K562 (cell line): ENCODE measurements around the gene SNTG2. TPM values are rescaled to one million over a fixed set of nuclear protein-coding genes. Genes with fewer than 3 reads are reported as not detected.

Source experiments
- ATAC-seq: fragments of 200-7000 bp; cut with Tn5 transposase; 3 replicates; pipeline ENCODE4 v1.9.1; 2020; ENCODE audit warnings: moderate library complexity
- BruUV-seq: library from RNA; stranded (reverse); fragments of 400-500 nt; replicated peaks from 2 replicates; lab custom pipeline; 2021; lab: Mats Ljungman, UMichigan
- CTCF ChIA-PET: fragments of 300-600 bp; formaldehyde crosslinking; extraction: SDS; loops from one replicate; lab custom pipeline; 2021; ENCODE audit warnings: low intra/inter-chr PET ratio; lab: Yijun Ruan, JAX
- POLR2A ChIA-PET: fragments of 300-600, 350-650 bp; sonication (Branson Sonifier 250); formaldehyde crosslinking; extraction: SDS; loops from one replicate; lab custom pipeline; 2021; ENCODE audit warnings: antibody characterized with exemption, inconsistent platforms; lab: Yijun Ruan, JAX
- DNase-seq, 4 experiments: peaks; one replicate each; pipeline versions ENCODE4 v3.0.0 to v3.0.0-alpha.2; 2011 to 2018; ENCODE audit warnings: low spot score in 3 of 4, mixed read lengths in 3 of 4; ENCODE audit errors: extremely low read depth in 1 of 4
- FAIRE-seq: peaks from 2 replicates; lab custom pipeline; 2011; peaks lifted over from hg19 to GRCh38; lab: Jason Lieb, UNC
- H2AFZ ChIP-seq: 2 replicates; pipeline ENCODE4 v1.6.0; 2011; ENCODE audit warnings: low read depth, low read length, control low read depth, inconsistent platforms
- H3K27ac ChIP-seq: fragments of 200-600 bp; 3 replicates; pipeline ENCODE4 v1.8.0; 2011; ENCODE audit warnings: low read depth, mild to moderate bottlenecking, control low read depth, inconsistent platforms, low read length, moderate library complexity, mixed read lengths; ENCODE audit errors: extremely low read depth
- H3K27me3 ChIP-seq, 2 experiments: fragments of 300-600 bp in 1 of 2; 2 replicates in 1 of 2; 3 replicates in 1 of 2; pipeline versions ENCODE4 v1.6.0 to v1.8.0; 2011; ENCODE audit warnings: inconsistent platforms in 2 of 2, low read length in 2 of 2, mild to moderate bottlenecking in 1 of 2, mixed read lengths in 1 of 2, moderate library complexity in 1 of 2; ENCODE audit not compliant: control insufficient read depth in 2 of 2, insufficient read depth in 2 of 2
- H3K36me3 ChIP-seq: fragments of 300-600 bp; 3 replicates; pipeline ENCODE4 v1.8.0; 2011; ENCODE audit warnings: mild to moderate bottlenecking, low read length, inconsistent platforms; ENCODE audit not compliant: control insufficient read depth, insufficient read depth
- H3K4me1 ChIP-seq, 2 experiments: fragments of 200-600 bp in 1 of 2; replicated peaks in 1 of 2; 2 replicates in 1 of 2; 3 replicates in 1 of 2; pipeline versions ENCODE4 v1.5.1 to v1.8.0; 2011; ENCODE audit warnings: inconsistent platforms in 2 of 2, low read length in 2 of 2, mild to moderate bottlenecking in 1 of 2, mixed read lengths in 1 of 2, moderate library complexity in 1 of 2; ENCODE audit not compliant: control insufficient read depth in 2 of 2, insufficient read depth in 2 of 2
- H3K4me2 ChIP-seq: 2 replicates; pipeline ENCODE4 v1.6.1; 2011; ENCODE audit warnings: low read length, control low read depth, inconsistent platforms, mixed read lengths; ENCODE audit not compliant: insufficient read depth
- H3K4me3 ChIP-seq: fragments of 200-600 bp; sonication (generic), shearing (Covaris generic); 2 replicates; pipeline ENCODE4 v1.5.1; 2016; ENCODE audit warnings: control low read depth, inconsistent platforms
- H3K79me2 ChIP-seq: fragments of 200-600 bp; 3 replicates; pipeline ENCODE4 v1.8.0; 2011; ENCODE audit warnings: low read length, inconsistent platforms; ENCODE audit not compliant: control insufficient read depth, insufficient read depth
- H3K9ac ChIP-seq, 2 experiments: 2 replicates each; pipeline versions ENCODE4 v1.6.0 to v1.6.1; 2011; ENCODE audit warnings: low read depth in 2 of 2, low read length in 2 of 2, control low read depth in 1 of 2, inconsistent platforms in 1 of 2, mild to moderate bottlenecking in 1 of 2, mixed read lengths in 1 of 2; ENCODE audit not compliant: insufficient read depth in 1 of 2
- H3K9me1 ChIP-seq: one replicate; pipeline ENCODE4 v1.6.0; 2011; ENCODE audit warnings: inconsistent platforms, mild to moderate bottlenecking, low read length, moderate library complexity; ENCODE audit not compliant: control insufficient read depth, insufficient read depth
- H3K9me3 ChIP-seq: replicated peaks from 2 replicates; pipeline ENCODE4 v1.5.1; 2011; ENCODE audit warnings: low read depth, low read length, inconsistent platforms; ENCODE audit not compliant: control insufficient read depth, insufficient read depth
- H4K20me1 ChIP-seq: replicated peaks from 2 replicates; pipeline ENCODE4 v1.6.1; 2011; ENCODE audit warnings: low read length, inconsistent platforms, mixed read lengths; ENCODE audit not compliant: control insufficient read depth, insufficient read depth
- FOXJ3 ChIP-seq: sonication (generic); formaldehyde crosslinking; IDR thresholded peaks from 2 replicates; pipeline ENCODE4 v1.4.0; 2020; ENCODE audit warnings: mild to moderate bottlenecking, missing genetic modification reagents
- FOXM1 ChIP-seq, 2 experiments: fragments of 450-650 bp in 1 of 2; sonication (generic) in 1 of 2; formaldehyde crosslinking in 1 of 2; IDR thresholded peaks; 2 replicates each; pipeline versions ENCODE4 v1.6.1 to v1.9.0; 2017 to 2022; ENCODE audit warnings: low read depth in 2 of 2, mild to moderate bottlenecking in 2 of 2, missing genetic modification reagents in 1 of 2, moderate library complexity in 1 of 2
- KLF6 ChIP-seq: fragments of 250-450 bp; sonication (Bioruptor Pico); IDR thresholded peaks from 2 replicates; pipeline ENCODE4 v1.4.0; 2020; ENCODE audit warnings: mild to moderate bottlenecking, moderate library complexity, borderline replicate concordance
- PYGO2 ChIP-seq: fragments of 450-650 bp; IDR thresholded peaks from 2 replicates; pipeline ENCODE4 v1.6.1; 2016; ENCODE audit warnings: mild to moderate bottlenecking, missing genetic modification characterization, moderate library complexity, missing compliant biosample characterization
- RAD51 ChIP-seq: fragments of 450-650 bp; IDR thresholded peaks from 2 replicates; pipeline ENCODE4 v1.7.1; 2016; ENCODE audit warnings: low read depth, mild to moderate bottlenecking, borderline replicate concordance
- SAFB2 ChIP-seq: fragments of 200-400 bp; formaldehyde crosslinking; IDR thresholded peaks from 2 replicates; pipeline ENCODE4 v1.6.1; 2018; ENCODE audit warnings: borderline replicate concordance, low read length, low read depth, moderate library complexity; ENCODE audit not compliant: severe bottlenecking
- WHSC1 ChIP-seq: IDR thresholded peaks from one replicate; pipeline ENCODE4 v1.6.1; 2012; ENCODE audit warnings: low read length, control low read depth, inconsistent platforms
- ZC3H11A ChIP-seq: IDR thresholded peaks from 2 replicates; pipeline ENCODE4 v1.6.1; 2012; ENCODE audit warnings: low read depth, low read length, improper control_type of control experiment
- WGBS: fragments of 100-300 bp; shearing (Covaris generic); methylation state at CpG from one replicate; pipeline ENCODE4 v1.1.6; 2016; ENCODE audit warnings: low coverage, mixed read lengths; ENCODE audit not compliant: insufficient coverage; ENCODE audit errors: missing lambda C conversion rate; 5-methylcytosine and 5-hydroxymethylcytosine counted together
- in situ Hi-C: fragments of 300-500 bp; cut with MboI; formaldehyde crosslinking; loops from 4 replicates; pipeline ENCODE4 v1.15.0; 2018; ENCODE audit warnings: inconsistent platforms, mixed read lengths
- intact Hi-C: fragments of 100-400 bp; cut with micrococcal nuclease; formaldehyde crosslinking; loops from 2 replicates; pipeline ENCODE4 v1.14.2; 2022
- polyA plus RNA-seq, 8 experiments: library from polyadenylated mRNA; depleted of rRNA in 4 of 8; stranded (reverse) in 5 of 8; unstranded in 3 of 8; fragments of >200 nt; fragmentation: Nextera tagmentation in 2 of 8; fragmentation: Illumina TruSeq in 1 of 8; extraction: Ambion mirVana in 2 of 8; extraction: Trizol in 1 of 8; gene quantifications; 2 replicates each; pipeline versions ENCODE4 v1.2.1 to v1.2.3, GENCODE V29; 2011 to 2014; ENCODE audit warnings: inconsistent platforms in 1 of 8, missing spikeins in 1 of 8
- total RNA-seq, 7 experiments: library from RNA; depleted of rRNA in 6 of 7; stranded (reverse); fragments of >200 nt in 6 of 7; fragmentation: Illumina TruSeq in 2 of 7; extraction: Trizol in 2 of 7; gene quantifications; 2 replicates each; pipeline versions ENCODE4 v1.2.1 to v1.2.3, GENCODE V29; 2011 to 2021; ENCODE audit warnings: low replicate concordance in 1 of 7
- TF ChIP-seq, protein P1 (sequence below): fragments of 450-650 bp; IDR thresholded peaks from 2 replicates; pipeline ENCODE4 v1.6.1; 2016; ENCODE audit warnings: missing biosample characterization, missing genetic modification characterization
- TF ChIP-seq, protein P2 (sequence below): IDR thresholded peaks from 2 replicates; pipeline ENCODE4 v1.6.1; 2016; ENCODE audit warnings: missing genetic modification characterization, missing compliant biosample characterization
- TF ChIP-seq, protein P3 (sequence below): fragments of 450-650 bp; IDR thresholded peaks from 2 replicates; pipeline ENCODE4 v1.6.1; 2017; ENCODE audit warnings: antibody characterized with exemption

The SNTG2 gene
- total and polyA plus RNA-seq, 9 of the 15 experiments (the other 6 are each of a cell fraction or from before 2014, with no cell fraction given): not detected

DNA sequence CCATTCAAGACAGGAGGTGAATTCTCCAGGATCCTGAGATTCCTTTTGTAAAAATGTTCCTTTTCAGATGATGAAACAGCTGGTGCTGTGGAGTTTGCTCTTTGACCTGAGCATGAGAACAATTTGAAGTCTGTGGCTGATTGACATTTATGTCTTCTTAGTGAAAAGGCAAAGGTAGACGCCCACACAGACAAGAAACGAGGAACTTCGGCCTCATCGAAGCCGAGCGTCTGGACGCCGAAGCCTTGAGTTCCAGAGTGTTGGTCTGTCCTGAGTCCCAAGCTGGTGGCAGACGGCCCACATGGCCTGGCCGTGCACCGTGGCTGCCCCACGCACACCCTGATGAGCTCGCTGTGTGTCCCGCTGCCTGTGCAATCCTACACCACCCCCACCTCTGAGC lies 20.7 kb upstream of the SNTG2 start (continued):
- no peak for TF ChIP-seq ZC3H11A
- TF ChIP-seq, protein P1, sequence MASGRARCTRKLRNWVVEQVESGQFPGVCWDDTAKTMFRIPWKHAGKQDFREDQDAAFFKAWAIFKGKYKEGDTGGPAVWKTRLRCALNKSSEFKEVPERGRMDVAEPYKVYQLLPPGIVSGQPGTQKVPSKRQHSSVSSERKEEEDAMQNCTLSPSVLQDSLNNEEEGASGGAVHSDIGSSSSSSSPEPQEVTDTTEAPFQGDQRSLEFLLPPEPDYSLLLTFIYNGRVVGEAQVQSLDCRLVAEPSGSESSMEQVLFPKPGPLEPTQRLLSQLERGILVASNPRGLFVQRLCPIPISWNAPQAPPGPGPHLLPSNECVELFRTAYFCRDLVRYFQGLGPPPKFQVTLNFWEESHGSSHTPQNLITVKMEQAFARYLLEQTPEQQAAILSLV (tag): no peak
- TF ChIP-seq, protein P2, sequence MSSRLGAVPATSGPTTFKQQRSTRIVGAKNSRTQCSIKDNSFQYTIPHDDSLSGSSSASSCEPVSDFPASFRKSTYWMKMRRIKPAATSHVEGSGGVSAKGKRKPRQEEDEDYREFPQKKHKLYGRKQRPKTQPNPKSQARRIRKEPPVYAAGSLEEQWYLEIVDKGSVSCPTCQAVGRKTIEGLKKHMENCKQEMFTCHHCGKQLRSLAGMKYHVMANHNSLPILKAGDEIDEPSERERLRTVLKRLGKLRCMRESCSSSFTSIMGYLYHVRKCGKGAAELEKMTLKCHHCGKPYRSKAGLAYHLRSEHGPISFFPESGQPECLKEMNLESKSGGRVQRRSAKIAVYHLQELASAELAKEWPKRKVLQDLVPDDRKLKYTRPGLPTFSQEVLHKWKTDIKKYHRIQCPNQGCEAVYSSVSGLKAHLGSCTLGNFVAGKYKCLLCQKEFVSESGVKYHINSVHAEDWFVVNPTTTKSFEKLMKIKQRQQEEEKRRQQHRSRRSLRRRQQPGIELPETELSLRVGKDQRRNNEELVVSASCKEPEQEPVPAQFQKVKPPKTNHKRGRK (tag): no peak

DNA sequence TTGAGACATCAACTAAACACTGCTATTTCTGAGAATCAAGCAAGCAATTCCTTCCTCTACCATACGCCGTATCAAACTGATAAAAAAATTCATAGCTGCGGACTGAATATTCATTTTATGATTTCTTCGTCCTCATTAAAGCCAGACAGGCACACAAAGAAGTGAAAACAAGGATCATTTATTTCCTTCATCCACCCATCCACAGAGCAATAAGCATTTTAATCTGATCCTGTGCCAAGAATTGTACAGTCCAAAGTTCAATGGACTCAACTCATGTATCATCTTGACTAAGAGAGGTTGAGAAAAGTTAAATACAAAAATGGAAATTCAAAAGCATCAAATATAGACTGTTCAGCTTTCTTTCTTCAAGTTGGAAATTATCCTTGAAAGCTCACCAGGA lies 19.7 kb upstream of the SNTG2 start:
- H3K79me2 ChIP-seq: no peaks in the 10 kb centered on the region
- TF ChIP-seq WHSC1 (no peak), PYGO2 (tag) (no peak), FOXJ3 (CRISPR knock-in tag) (no peak), RAD51 (no peak), FOXM1 (IDR thresholded peaks at IDR 0.05; ENCODE audit: low read depth) (no peak), FOXM1 (CRISPR knock-in tag; IDR thresholded peaks at IDR 0.05; ENCODE audit: low read depth) (no peak), SAFB2 (no peak), KLF6 (CRISPR knock-in tag) (no peak)
- TF ChIP-seq, protein P3, sequence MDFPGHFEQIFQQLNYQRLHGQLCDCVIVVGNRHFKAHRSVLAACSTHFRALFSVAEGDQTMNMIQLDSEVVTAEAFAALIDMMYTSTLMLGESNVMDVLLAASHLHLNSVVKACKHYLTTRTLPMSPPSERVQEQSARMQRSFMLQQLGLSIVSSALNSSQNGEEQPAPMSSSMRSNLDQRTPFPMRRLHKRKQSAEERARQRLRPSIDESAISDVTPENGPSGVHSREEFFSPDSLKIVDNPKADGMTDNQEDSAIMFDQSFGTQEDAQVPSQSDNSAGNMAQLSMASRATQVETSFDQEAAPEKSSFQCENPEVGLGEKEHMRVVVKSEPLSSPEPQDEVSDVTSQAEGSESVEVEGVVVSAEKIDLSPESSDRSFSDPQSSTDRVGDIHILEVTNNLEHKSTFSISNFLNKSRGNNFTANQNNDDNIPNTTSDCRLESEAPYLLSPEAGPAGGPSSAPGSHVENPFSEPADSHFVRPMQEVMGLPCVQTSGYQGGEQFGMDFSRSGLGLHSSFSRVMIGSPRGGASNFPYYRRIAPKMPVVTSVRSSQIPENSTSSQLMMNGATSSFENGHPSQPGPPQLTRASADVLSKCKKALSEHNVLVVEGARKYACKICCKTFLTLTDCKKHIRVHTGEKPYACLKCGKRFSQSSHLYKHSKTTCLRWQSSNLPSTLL: no peak
- TF ChIP-seq, all 486 proteins: peak for 0
- WGBS: 0% methylated on average over 4 of the region's 4 CpGs
- in situ Hi-C loops (no loop called here), intact Hi-C loops (no loop called here)
- peaks cover 25 to 56% of the 10 kb centered on the region in 2 experiments; a peak in 4 of 5 replicates for H3K27me3 ChIP-seq
- no peak overlapping the region for H2AFZ ChIP-seq
- ChIA-PET POLR2A (no interaction called here), CTCF (no interaction called here)
- no peak overlapping the region for H3K9ac ChIP-seq
- H3K9me1 ChIP-seq: no peaks in the 10 kb centered on the region
- no peaks in the 10 kb centered on the region for H3K36me3 ChIP-seq
- no peak for FAIRE-seq
- no peak overlapping the region for H3K4me3 ChIP-seq
- H4K20me1 ChIP-seq: 0 out of 2 replicates have a peak, but pooled peaks cover 3% of the 10 kb centered on the region
- no peak for DNase-seq
- ATAC-seq: no peak
- no peaks in the 10 kb centered on the region; a peak in 1 of 5 replicates for H3K4me1 ChIP-seq
- BruUV-seq: no TSS peak
- no peaks in the 10 kb centered on the region for H3K9me3 ChIP-seq
- no peak overlapping the region for H3K4me2 ChIP-seq
- H3K27ac ChIP-seq: no peak overlapping the region
